HEK293 (cell line): ENCODE data around the gene CPNE4.

Experiments
- CTCF ChIA-PET: fragments of 350-600 bp; formaldehyde crosslinking; extraction: SDS; loops from one replicate; lab custom pipeline; 2021; ENCODE audit warnings: antibody characterized with exemption; lab: Yijun Ruan, JAX
- POLR2A ChIA-PET: fragments of 300-600 bp; formaldehyde crosslinking; extraction: SDS; loops from one replicate; lab custom pipeline; 2020; ENCODE audit warnings: antibody characterized with exemption, inconsistent platforms; lab: Yijun Ruan, JAX
- H3K27ac ChIP-seq: fragments of 200-500 bp; sonication (Bioruptor generic); 2 replicates; pipeline ENCODE4 v1.5.1; 2014; ENCODE audit warnings: low read depth, low read length, control low read depth, inconsistent platforms; ENCODE audit errors: extremely low read depth
- H3K36me3 ChIP-seq, 2 experiments: fragments of 200-500 bp in 1 of 2; sonication (Bioruptor generic) in 1 of 2; 1 replicate in 1 of 2; 2 replicates in 1 of 2; pipeline ENCODE4 v1.5.1; 2014 to 2017; ENCODE audit warnings: inconsistent platforms in 2 of 2, low read length in 2 of 2; ENCODE audit not compliant: control insufficient read depth in 2 of 2, insufficient read depth in 1 of 2
- H3K4me1 ChIP-seq: fragments of 200-500 bp; sonication (Bioruptor generic); 2 replicates; pipeline ENCODE4 v1.5.1; 2014; ENCODE audit warnings: mild to moderate bottlenecking, low read length, inconsistent platforms; ENCODE audit not compliant: control insufficient read depth, insufficient read depth
- H3K4me3 ChIP-seq: 2 replicates; pipeline ENCODE4 v1.5.1; 2011; ENCODE audit warnings: low read depth, mild to moderate bottlenecking, control low read depth, low read length, moderate library complexity
- H3K9me3 ChIP-seq: fragments of 200-500 bp; sonication (Bioruptor generic); 2 replicates; pipeline ENCODE4 v1.5.1; 2014; ENCODE audit warnings: low read depth, low read length, inconsistent platforms; ENCODE audit not compliant: control insufficient read depth, insufficient read depth
- GLI2 ChIP-seq: fragments of 450-650 bp; formaldehyde crosslinking; IDR thresholded peaks from 2 replicates; pipeline ENCODE4; 2017; ENCODE audit warnings: missing biosample characterization, missing genetic modification characterization, low read depth, borderline replicate concordance
- INSM2 ChIP-seq: fragments of 450-650 bp; formaldehyde crosslinking; IDR thresholded peaks from 2 replicates; pipeline ENCODE4 v1.5.1; 2016; ENCODE audit warnings: missing biosample characterization, missing genetic modification characterization
- KLF17 ChIP-seq: fragments of 450-650 bp; formaldehyde crosslinking; IDR thresholded peaks from 2 replicates; pipeline ENCODE4 v1.5.1; 2016; ENCODE audit warnings: missing biosample characterization, missing genetic modification characterization
- MEIS1 ChIP-seq: sonication (generic); formaldehyde crosslinking; IDR thresholded peaks from 2 replicates; pipeline ENCODE4 v1.8.1; 2022; ENCODE audit warnings: missing genetic modification reagents, mild to moderate bottlenecking, borderline replicate concordance
- REPIN1 ChIP-seq: fragments of 450-650 bp; formaldehyde crosslinking; IDR thresholded peaks from 2 replicates; pipeline ENCODE4 v1.5.1; 2017; ENCODE audit warnings: missing biosample characterization, missing genetic modification characterization, low read depth
- SALL2 ChIP-seq: fragments of 450-650 bp; formaldehyde crosslinking; IDR thresholded peaks from 2 replicates; pipeline ENCODE4 v1.5.0; 2017; ENCODE audit warnings: missing biosample characterization, mild to moderate bottlenecking, missing genetic modification characterization, borderline replicate concordance
- ZBTB1 ChIP-seq: fragments of 450-650 bp; formaldehyde crosslinking; IDR thresholded peaks from 2 replicates; pipeline ENCODE4 v1.5.1; 2016; ENCODE audit warnings: missing biosample characterization, missing genetic modification characterization
- ZBTB48 ChIP-seq: fragments of 450-650 bp; formaldehyde crosslinking; IDR thresholded peaks from 2 replicates; pipeline ENCODE4 v1.5.1; 2016; ENCODE audit warnings: missing biosample characterization, missing genetic modification characterization
- ZBTB7A ChIP-seq: fragments of 450-650 bp; formaldehyde crosslinking; IDR thresholded peaks from 2 replicates; pipeline ENCODE4 v1.5.1; 2016; ENCODE audit warnings: low read depth, missing biosample characterization, missing genetic modification characterization
- ZNF140 ChIP-seq: fragments of 450-650 bp; formaldehyde crosslinking; IDR thresholded peaks from 2 replicates; pipeline ENCODE4 v1.5.1; 2016; ENCODE audit warnings: missing biosample characterization, missing genetic modification characterization
- ZNF501 ChIP-seq: fragments of 450-650 bp; formaldehyde crosslinking; IDR thresholded peaks from 2 replicates; pipeline ENCODE4 v1.5.1; 2016; ENCODE audit warnings: missing biosample characterization, missing genetic modification characterization
- ZNF560 ChIP-seq: fragments of 450-650 bp; formaldehyde crosslinking; IDR thresholded peaks from 2 replicates; pipeline ENCODE4 v1.5.1; 2017; ENCODE audit warnings: missing biosample characterization, missing genetic modification characterization, borderline replicate concordance
- ZNF624 ChIP-seq: fragments of 450-650 bp; formaldehyde crosslinking; IDR thresholded peaks from 2 replicates; pipeline ENCODE4 v1.5.1; 2017; ENCODE audit warnings: missing biosample characterization, missing genetic modification characterization
- ZNF629 ChIP-seq: fragments of 450-650 bp; formaldehyde crosslinking; IDR thresholded peaks from 2 replicates; pipeline ENCODE4 v1.5.1; 2017; ENCODE audit warnings: missing biosample characterization, missing genetic modification characterization
- ZNF645 ChIP-seq: fragments of 450-650 bp; formaldehyde crosslinking; IDR thresholded peaks from 2 replicates; pipeline ENCODE4; 2016; ENCODE audit warnings: missing biosample characterization, missing genetic modification characterization
- ZNF776 ChIP-seq: fragments of 450-650 bp; formaldehyde crosslinking; IDR thresholded peaks from 2 replicates; pipeline ENCODE4 v1.5.0; 2017; ENCODE audit warnings: missing biosample characterization, missing genetic modification characterization, borderline replicate concordance
- ZNF777 ChIP-seq: fragments of 450-650 bp; formaldehyde crosslinking; IDR thresholded peaks from 2 replicates; pipeline ENCODE4 v1.5.1; 2017; ENCODE audit warnings: missing biosample characterization, missing genetic modification characterization, borderline replicate concordance
- ZSCAN23 ChIP-seq: fragments of 450-650 bp; formaldehyde crosslinking; IDR thresholded peaks from 2 replicates; pipeline ENCODE4 v1.5.1; 2016; ENCODE audit warnings: missing biosample characterization, missing genetic modification characterization
- TF ChIP-seq, protein P1 (sequence below): fragments of 450-650 bp; formaldehyde crosslinking; IDR thresholded peaks from 2 replicates; pipeline ENCODE4 v1.5.1; 2016; ENCODE audit warnings: missing biosample characterization, missing genetic modification characterization
- TF ChIP-seq, protein P2 (sequence below): fragments of 450-650 bp; formaldehyde crosslinking; IDR thresholded peaks from 2 replicates; pipeline ENCODE4 v1.5.1; 2016; ENCODE audit warnings: missing biosample characterization, missing genetic modification characterization
- TF ChIP-seq, protein P3 (sequence below): fragments of 450-650 bp; formaldehyde crosslinking; IDR thresholded peaks from 2 replicates; pipeline ENCODE4 v1.5.1; 2017; ENCODE audit warnings: missing biosample characterization, missing genetic modification characterization
- TF ChIP-seq, protein P4 (sequence below): fragments of 450-650 bp; IDR thresholded peaks from 2 replicates; pipeline ENCODE4 v1.5.1; 2018; ENCODE audit warnings: missing biosample characterization, missing genetic modification characterization

CPNE4 gene

GRCh38 chr3:131702146-131702545, 332.7 kb downstream of the CPNE4 start (continued):
- TF ChIP-seq ZNF501 (tag by site-specific recombination) (no peak), SALL2 (tag by site-specific recombination) (no peak), ZBTB1 (tag by site-specific recombination) (no peak)
- TF ChIP-seq, protein P1, sequence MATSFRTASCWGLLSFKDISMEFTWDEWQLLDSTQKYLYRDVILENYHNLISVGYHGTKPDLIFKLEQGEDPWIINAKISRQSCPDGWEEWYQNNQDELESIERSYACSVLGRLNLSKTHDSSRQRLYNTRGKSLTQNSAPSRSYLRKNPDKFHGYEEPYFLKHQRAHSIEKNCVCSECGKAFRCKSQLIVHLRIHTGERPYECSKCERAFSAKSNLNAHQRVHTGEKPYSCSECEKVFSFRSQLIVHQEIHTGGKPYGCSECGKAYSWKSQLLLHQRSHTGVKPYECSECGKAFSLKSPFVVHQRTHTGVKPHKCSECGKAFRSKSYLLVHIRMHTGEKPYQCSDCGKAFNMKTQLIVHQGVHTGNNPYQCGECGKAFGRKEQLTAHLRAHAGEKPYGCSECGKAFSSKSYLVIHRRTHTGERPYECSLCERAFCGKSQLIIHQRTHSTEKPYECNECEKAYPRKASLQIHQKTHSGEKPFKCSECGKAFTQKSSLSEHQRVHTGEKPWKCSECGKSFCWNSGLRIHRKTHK (tag by site-specific recombination), result no peak

DNA sequence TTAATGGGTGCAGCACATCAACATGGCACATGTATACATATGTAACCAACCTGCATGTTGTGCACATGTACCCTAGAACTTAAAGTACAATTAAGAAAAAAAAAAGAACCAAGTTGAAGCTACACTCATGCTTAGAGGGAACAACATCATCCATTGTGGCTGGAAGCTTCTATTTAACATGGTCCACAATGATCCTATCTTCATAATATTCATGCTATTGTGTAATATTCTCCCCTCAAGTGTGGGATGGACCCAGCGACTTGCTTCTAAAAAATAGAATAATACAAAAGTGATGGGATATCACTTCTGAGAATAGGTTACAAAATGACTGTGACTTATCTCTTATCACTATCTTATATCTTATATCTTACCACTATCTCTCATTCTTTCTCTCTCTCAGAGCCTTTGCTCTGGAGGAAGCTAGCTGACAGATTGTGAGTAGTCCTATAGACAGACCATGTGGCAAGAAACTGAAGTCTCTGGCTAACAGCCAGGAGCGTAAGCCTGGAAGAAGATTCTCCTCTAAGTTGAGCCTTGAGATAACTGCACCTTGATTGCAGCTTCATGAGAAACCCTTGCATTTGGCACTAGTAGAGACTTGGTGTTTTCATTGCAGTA, 333.6 kb downstream of the CPNE4 start:
- ChIA-PET POLR2A (no interaction called here), CTCF (no interaction called here)
- Histone ChIP-seq H3K4me1 (no peaks in the 10 kb centered on the region), H3K4me3 (no peak overlapping the region), H3K9me3 (no peaks in the 10 kb centered on the region), H3K27ac (no peak overlapping the region), H3K36me3 (no peaks in the 10 kb centered on the region)
- TF ChIP-seq, protein P2, sequence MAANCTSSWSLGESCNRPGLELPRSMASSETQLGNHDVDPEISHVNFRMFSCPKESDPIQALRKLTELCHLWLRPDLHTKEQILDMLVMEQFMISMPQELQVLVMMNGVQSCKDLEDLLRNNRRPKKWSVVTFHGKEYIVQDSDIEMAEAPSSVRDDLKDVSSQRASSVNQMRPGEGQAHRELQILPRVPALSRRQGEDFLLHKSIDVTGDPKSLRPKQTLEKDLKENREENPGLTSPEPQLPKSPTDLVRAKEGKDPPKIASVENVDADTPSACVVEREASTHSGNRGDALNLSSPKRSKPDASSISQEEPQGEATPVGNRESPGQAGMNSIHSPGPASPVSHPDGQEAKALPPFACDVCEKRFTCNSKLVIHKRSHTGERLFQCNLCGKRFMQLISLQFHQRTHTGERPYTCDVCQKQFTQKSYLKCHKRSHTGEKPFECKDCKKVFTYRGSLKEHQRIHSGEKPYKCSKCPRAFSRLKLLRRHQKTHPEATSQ (tag by site-specific recombination), result no peak
- no peak for TF ChIP-seq KLF17 (tag by site-specific recombination)

DNA sequence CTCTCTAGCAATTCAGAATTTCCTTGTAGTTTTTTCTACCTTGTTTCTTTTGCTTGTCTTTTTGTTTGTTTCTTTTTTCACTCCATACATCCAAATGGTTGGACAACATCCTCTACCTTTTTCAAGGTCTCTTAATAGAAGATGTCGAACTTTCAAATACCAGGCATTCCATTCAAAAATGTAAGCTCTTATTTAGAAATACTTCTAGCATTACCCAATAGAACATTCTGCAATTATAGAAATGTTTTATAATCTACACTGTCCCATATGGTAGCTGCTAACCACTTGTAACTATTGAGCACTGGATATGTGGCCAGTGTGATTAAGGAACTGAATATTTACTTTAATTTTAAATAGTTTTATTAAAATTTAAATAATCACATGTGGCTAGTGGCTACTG, 335.8 kb downstream of the CPNE4 start:
- H3K9me3 ChIP-seq, result no peaks in the 10 kb centered on the region
- POLR2A ChIA-PET, result no interaction called here
- no peaks in the 10 kb centered on the region for H3K4me1 ChIP-seq
- CTCF ChIA-PET, result interaction anchor here (0.7 kb wide), 2 partner anchors 10 to 916 kb away, joined by 3 to 5 read pairs; no protein-coding TSS in a partner anchor
- no peak overlapping the region for H3K27ac ChIP-seq
- no peaks in the 10 kb centered on the region for H3K36me3 ChIP-seq
- H3K4me3 ChIP-seq, result no peak overlapping the region
- TF ChIP-seq ZBTB48 (tag by site-specific recombination) (no peak), INSM2 (tag by site-specific recombination) (no peak), ZNF645 (tag by site-specific recombination) (no peak), ZSCAN23 (tag by site-specific recombination) (no peak), REPIN1 (no peak), ZNF777 (no peak), MEIS1 (CRISPR knock-in tag) (no peak), ZNF624 (tag by site-specific recombination) (no peak), ZNF776 (tag by site-specific recombination) (no peak), GLI2 (no peak), ZNF560 (tag by site-specific recombination) (no peak), ZNF140 (tag by site-specific recombination) (no peak), ZNF629 (tag by site-specific recombination) (no peak), ZBTB7A (tag by site-specific recombination) (no peak)
- TF ChIP-seq, protein P3, sequence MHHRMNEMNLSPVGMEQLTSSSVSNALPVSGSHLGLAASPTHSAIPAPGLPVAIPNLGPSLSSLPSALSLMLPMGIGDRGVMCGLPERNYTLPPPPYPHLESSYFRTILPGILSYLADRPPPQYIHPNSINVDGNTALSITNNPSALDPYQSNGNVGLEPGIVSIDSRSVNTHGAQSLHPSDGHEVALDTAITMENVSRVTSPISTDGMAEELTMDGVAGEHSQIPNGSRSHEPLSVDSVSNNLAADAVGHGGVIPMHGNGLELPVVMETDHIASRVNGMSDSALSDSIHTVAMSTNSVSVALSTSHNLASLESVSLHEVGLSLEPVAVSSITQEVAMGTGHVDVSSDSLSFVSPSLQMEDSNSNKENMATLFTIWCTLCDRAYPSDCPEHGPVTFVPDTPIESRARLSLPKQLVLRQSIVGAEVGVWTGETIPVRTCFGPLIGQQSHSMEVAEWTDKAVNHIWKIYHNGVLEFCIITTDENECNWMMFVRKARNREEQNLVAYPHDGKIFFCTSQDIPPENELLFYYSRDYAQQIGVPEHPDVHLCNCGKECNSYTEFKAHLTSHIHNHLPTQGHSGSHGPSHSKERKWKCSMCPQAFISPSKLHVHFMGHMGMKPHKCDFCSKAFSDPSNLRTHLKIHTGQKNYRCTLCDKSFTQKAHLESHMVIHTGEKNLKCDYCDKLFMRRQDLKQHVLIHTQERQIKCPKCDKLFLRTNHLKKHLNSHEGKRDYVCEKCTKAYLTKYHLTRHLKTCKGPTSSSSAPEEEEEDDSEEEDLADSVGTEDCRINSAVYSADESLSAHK, result no peak
- TF ChIP-seq, protein P4, sequence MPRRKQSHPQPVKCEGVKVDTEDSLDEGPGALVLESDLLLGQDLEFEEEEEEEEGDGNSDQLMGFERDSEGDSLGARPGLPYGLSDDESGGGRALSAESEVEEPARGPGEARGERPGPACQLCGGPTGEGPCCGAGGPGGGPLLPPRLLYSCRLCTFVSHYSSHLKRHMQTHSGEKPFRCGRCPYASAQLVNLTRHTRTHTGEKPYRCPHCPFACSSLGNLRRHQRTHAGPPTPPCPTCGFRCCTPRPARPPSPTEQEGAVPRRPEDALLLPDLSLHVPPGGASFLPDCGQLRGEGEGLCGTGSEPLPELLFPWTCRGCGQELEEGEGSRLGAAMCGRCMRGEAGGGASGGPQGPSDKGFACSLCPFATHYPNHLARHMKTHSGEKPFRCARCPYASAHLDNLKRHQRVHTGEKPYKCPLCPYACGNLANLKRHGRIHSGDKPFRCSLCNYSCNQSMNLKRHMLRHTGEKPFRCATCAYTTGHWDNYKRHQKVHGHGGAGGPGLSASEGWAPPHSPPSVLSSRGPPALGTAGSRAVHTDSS (tag by site-specific recombination), result no peak
